Activated CD4-positive, alpha-beta T cell treated with anti-CD3 and anti-CD28 coated beads for 4 hours (primary cell): ENCODE data around the gene PECR.
"Not testable (repeated sequence)": the region's sequence is repeated elsewhere in the genome, so short reads cannot be mapped to it uniquely, and the experiment has no call there.

Experiments
- DNase-seq, 2 donors: peaks; one replicate each; pipeline ENCODE4 v3.0.0-alpha.2; 2020

The PECR gene

DNA sequence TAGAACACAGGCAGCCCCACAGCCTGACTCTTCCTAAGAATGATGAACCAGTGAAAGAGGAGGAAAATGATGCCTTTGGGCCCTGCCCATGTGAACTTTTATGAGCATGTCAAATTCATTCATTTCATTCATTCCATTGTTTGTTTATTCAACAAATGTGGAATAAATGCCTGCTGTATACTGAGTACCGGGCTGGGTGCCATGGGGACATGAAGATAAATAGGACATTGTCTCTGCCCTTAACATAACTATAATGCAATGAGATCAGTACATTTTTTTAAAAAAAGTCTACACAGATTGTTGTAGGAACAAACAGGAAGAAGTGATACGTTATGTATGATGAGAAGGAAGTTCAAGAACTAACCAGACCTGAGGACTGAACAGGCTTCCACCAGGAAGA is 83.0 kb downstream of the PECR start:
- no peak for DNase-seq

DNA sequence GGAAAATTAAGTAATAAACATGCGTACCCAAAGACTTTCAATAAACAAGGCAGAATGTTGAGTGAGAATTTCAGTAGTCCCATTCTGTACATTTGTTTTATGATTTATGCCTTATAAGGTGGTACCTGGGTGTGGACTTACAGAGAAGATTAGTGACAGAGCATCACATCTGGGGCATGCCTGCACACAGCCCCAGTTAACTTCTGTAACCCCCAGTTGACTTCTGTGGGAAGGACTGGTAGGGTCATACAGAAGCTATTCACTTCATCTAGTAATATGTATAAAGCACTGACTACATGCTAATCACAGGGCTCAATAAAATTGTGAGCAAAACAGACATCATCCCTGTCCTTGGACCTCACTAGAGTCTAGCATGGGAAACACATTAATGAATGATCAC is 84.4 kb downstream of the PECR start:
- DNase-seq: no peak

DNA sequence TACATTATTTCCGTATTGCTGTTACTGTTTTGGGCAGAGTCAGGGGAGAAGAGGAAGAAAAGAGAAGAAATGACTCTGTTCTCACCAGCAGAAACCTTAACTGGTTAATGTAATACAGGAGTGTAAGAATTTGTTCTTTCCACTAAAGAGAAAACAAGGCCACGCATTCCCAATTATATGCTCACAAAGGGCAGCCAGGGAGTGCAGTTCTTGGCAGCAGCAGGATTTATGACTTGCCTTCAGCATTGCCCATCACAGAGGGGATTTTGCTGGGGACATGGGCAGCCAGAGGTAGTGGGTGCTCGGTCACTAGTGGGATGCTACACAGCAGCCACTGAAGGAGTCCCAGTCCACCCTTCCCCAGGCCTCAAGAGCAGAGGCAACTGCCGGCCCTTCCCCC is 86.7 kb downstream of the PECR start:
- no peak for DNase-seq

DNA sequence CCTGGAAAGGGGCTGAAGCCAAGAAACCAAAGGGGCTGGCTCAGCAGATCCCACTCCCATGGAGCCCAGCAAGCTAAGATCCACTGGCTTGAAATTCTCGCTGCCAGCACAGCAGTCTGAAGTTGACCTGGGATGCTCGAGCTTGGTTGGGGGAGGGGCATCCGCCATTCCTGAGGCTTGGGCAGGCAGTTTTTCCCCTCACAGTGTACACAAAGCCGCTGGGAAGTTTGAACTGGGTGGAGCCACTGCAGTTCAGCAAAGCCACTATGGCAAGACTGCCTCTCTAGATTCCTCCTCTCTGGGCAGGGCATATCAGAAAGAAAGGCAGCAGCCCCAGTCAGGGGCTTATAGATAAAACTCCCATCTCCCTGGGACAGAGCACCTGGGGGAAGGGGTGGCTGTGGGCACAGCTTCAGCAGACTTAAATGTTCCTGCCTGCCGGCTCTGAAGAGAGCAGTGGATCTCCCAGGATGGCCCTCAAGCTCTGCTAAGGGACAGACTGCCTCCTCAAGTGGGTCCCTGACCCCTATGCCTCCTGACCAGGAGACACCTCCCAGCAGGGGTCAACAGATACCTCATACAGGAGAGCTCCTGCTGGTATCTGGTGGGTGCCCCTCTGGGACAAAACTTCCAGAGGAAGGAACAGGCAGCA is 92.9 kb downstream of the PECR start:
- not testable (repeated sequence) for DNase-seq
